Ectodermal cell (in vitro differentiated cells): ENCODE results near the gene SULT1C4.

Experiments
- H3K27ac ChIP-seq: 2 replicates; pipeline ENCODE4 v1.7.0; 2013; ENCODE audit warnings: mild to moderate bottlenecking, low read depth, low read length; ENCODE audit not compliant: insufficient read depth, poor library complexity, severe bottlenecking
- H3K27me3 ChIP-seq: 2 replicates; pipeline ENCODE4 v1.7.0; 2013; ENCODE audit warnings: mild to moderate bottlenecking, low read length; ENCODE audit not compliant: insufficient read depth, control insufficient read depth, poor library complexity, severe bottlenecking
- H3K36me3 ChIP-seq: one replicate; pipeline ENCODE4 v1.7.0; 2013; ENCODE audit warnings: low read length; ENCODE audit not compliant: control insufficient read depth, insufficient read depth
- H3K4me1 ChIP-seq: one replicate; pipeline ENCODE4 v1.7.0; 2013; ENCODE audit warnings: low read length; ENCODE audit not compliant: control insufficient read depth, insufficient read depth
- H3K4me3 ChIP-seq: 2 replicates; pipeline ENCODE4 v1.7.0; 2013; ENCODE audit warnings: low read depth, low read length, control low read depth; ENCODE audit not compliant: insufficient read depth
- H3K9me3 ChIP-seq: 2 replicates; pipeline ENCODE4 v1.7.0; 2013; ENCODE audit warnings: mild to moderate bottlenecking, low read length, moderate library complexity; ENCODE audit not compliant: control insufficient read depth
- WGBS, 2 experiments: methylation state at CpG; one replicate each; pipeline ENCODE4 v1.1.7; 2013; ENCODE audit warnings: missing lambda C conversion rate in 2 of 2; 5-methylcytosine and 5-hydroxymethylcytosine counted together

Gene SULT1C4

DNA sequence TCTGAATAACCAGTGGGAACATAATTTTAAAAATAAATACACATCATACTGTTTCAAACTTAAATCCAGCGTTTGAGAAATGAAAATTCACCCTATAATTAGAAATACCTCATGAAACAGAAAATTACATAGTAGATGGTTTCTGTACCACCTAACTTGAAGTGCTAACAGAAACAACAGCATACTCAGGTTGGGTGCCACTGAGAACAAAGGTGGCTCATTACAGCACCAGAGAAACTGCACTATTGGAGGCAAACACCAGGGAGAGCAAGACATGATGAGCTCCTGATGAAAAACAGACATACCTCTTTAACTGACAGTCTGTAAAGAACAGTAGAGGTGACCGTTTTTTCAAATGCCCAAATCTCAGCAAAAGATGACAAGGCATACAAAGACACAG lies 12.6 kb downstream of the SULT1C4 start:
- Histone ChIP-seq H3K4me1 (no peaks in the 10 kb centered on the region), H3K27me3 (no peaks in the 10 kb centered on the region), H3K36me3 (no peaks in the 10 kb centered on the region), H3K9me3 (no peaks in the 10 kb centered on the region), H3K27ac (no peak overlapping the region), H3K4me3 (no peak overlapping the region)
- 80 to 89% methylated on average over 1 to 2 of the region's 2 CpGs for WGBS, 2 experiments

DNA sequence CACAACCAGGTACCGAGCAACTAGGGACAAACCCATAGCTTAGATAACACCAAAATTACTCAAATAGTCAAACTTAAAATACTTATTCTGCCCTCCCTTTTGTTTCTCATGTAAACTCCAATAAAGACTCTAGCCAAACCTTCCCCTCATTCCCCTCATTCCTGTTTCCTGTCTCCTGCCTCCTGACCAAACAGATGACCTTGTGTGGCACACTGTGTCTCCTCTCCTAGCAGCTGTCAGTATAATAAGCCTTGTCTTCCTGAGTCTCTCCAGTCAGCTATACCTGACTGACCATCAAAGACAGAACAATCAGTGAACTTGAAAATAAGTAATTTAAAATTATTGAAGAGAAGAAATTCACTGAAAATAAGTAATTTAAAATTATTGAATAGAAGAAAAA lies 14.3 kb downstream of the SULT1C4 start:
- no peaks in the 10 kb centered on the region for H3K9me3 ChIP-seq
- H3K27me3 ChIP-seq = no peaks in the 10 kb centered on the region
- 90 to 92% methylated on average over 1 of the region's 1 CpG for WGBS, 2 experiments
- no peak overlapping the region for H3K4me3 ChIP-seq
- H3K36me3 ChIP-seq = no peaks in the 10 kb centered on the region
- no peaks in the 10 kb centered on the region for H3K4me1 ChIP-seq
- no peak overlapping the region for H3K27ac ChIP-seq

DNA sequence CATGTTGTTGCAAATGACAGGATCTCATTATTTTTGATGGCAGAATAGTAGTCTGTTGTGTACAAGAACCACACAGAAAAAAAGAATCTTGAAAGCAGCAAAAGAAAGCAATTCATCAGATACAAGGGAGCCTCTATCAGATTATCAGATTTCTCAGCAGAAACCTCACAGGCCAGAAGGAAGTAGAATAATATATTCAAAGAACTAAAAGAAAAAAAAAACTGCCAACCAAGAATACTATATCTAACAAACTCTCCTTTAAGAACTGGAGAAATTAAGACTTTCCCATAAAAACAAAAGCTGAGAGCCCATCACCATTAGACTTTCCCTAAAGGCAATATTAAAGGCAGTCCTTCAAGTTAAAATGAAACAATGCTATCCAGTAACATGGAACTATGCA lies 15.4 kb downstream of the SULT1C4 start:
- no peak overlapping the region for H3K27ac ChIP-seq

GRCh38 chr2:108395155-108395554 lies 17.4 kb downstream of the SULT1C4 start:
- 94 to 97% methylated on average over 8 of the region's 8 CpGs for WGBS, 2 experiments

More for the DNA sequence above, 15.4 kb downstream of the SULT1C4 start:
- H3K36me3 ChIP-seq = no peaks in the 10 kb centered on the region
- H3K4me3 ChIP-seq = no peak overlapping the region
- no peaks in the 10 kb centered on the region for H3K27me3 ChIP-seq
- H3K9me3 ChIP-seq = no peaks in the 10 kb centered on the region
- no peaks in the 10 kb centered on the region for H3K4me1 ChIP-seq

DNA sequence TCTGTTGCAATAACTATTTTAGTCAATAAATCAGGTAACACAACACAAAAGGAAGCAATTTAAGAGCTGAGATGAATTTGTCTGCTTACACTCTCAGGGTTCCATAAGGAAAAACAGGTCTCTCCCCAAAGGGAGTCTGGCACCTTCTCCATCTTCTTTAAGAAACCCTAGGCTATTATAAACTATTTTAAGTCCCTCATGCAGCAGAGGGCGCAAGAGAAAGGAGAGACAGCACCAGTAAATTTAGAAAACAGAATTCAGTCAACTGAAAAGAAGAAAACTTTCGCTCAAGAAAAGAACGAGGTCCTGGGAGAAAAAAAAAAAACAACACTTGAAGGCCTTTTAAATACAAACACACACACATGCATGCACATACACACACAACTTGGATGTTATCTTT lies 19.1 kb downstream of the SULT1C4 start:
- H3K36me3 ChIP-seq = no peaks in the 10 kb centered on the region
- no peaks in the 10 kb centered on the region for H3K27me3 ChIP-seq
- H3K4me3 ChIP-seq = no peak overlapping the region
- H3K9me3 ChIP-seq = peaks cover 5% of the 10 kb centered on the region
- no peak overlapping the region for H3K27ac ChIP-seq
- H3K4me1 ChIP-seq = no peaks in the 10 kb centered on the region
- WGBS, 2 experiments = 86% methylated on average over 3 of the region's 3 CpGs

More at GRCh38 chr2:108395155-108395554, 17.4 kb downstream of the SULT1C4 start:
- peaks cover 5% of the 10 kb centered on the region for H3K9me3 ChIP-seq
- H3K27me3 ChIP-seq = no peaks in the 10 kb centered on the region
- H3K4me3 ChIP-seq = no peak overlapping the region
- no peaks in the 10 kb centered on the region for H3K4me1 ChIP-seq
- H3K27ac ChIP-seq = no peak overlapping the region
- H3K36me3 ChIP-seq = no peaks in the 10 kb centered on the region

GRCh38 chr2:108399479-108399878 lies 21.7 kb downstream of the SULT1C4 start:
- Histone ChIP-seq H3K9me3 (peaks cover 5% of the 10 kb centered on the region), H3K27ac (no peak overlapping the region), H3K4me3 (no peak overlapping the region), H3K4me1 (no peaks in the 10 kb centered on the region), H3K36me3 (no peaks in the 10 kb centered on the region), H3K27me3 (no peaks in the 10 kb centered on the region)
- WGBS, 2 experiments = 91 to 96% methylated on average over 2 of the region's 2 CpGs

- peaks cover 5% of the 10 kb centered on the region for H3K9me3 ChIP-seq
- WGBS, 2 experiments = 86 to 95% methylated on average over 3 of the region's 3 CpGs
These were observed 24.0 kb downstream of the SULT1C4 start for GRCh38 chr2:108401800-108402199.

DNA sequence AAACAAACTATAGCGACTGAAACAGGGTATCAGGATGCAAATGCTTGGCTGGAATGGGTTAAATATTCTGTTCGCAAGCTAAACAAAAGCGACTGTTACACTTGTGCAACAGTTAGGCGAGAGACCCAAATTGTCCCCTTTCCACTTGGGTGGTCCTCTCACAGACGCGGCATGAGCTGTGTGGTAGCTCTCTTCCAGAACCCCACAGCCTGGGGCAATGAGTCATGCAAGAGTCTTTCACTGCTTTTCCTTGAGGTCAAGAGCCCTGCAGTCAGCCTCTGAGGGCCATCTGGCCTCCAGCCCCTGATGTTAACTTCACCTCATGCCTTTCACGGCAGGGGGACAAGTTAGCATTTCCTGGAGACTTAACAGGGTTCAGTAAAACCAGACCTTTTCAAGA lies 25.7 kb downstream of the SULT1C4 start:
- no peaks in the 10 kb centered on the region for H3K27me3 ChIP-seq
- H3K4me1 ChIP-seq = no peaks in the 10 kb centered on the region
- peaks cover 5% of the 10 kb centered on the region for H3K9me3 ChIP-seq
- H3K27ac ChIP-seq = no peak overlapping the region
- no peak overlapping the region for H3K4me3 ChIP-seq
- no peaks in the 10 kb centered on the region for H3K36me3 ChIP-seq
- WGBS, 2 experiments = 45 to 57% methylated on average over 7 of the region's 7 CpGs

More at GRCh38 chr2:108401800-108402199, 24.0 kb downstream of the SULT1C4 start:
- Histone ChIP-seq H3K4me3 (no peak overlapping the region), H3K27ac (no peak overlapping the region), H3K4me1 (no peaks in the 10 kb centered on the region), H3K36me3 (no peaks in the 10 kb centered on the region), H3K27me3 (no peaks in the 10 kb centered on the region)

- H3K9me3 ChIP-seq = peaks cover 2% of the 10 kb centered on the region
- no peaks in the 10 kb centered on the region for H3K27me3 ChIP-seq
- no peak overlapping the region for H3K4me3 ChIP-seq
- no peaks in the 10 kb centered on the region for H3K36me3 ChIP-seq
- H3K4me1 ChIP-seq = no peaks in the 10 kb centered on the region
- no peak overlapping the region for H3K27ac ChIP-seq
- 96 to 98% methylated on average over 4 of the region's 4 CpGs for WGBS, 2 experiments
These were observed 27.1 kb downstream of the SULT1C4 start for GRCh38 chr2:108404784-108405397.

GRCh38 chr2:108407864-108408729 lies 30.3 kb downstream of the SULT1C4 start:
- Histone ChIP-seq H3K9me3 (no peaks in the 10 kb centered on the region), H3K27ac (no peak overlapping the region), H3K27me3 (no peaks in the 10 kb centered on the region), H3K4me1 (no peaks in the 10 kb centered on the region), H3K36me3 (no peaks in the 10 kb centered on the region), H3K4me3 (no peak overlapping the region)
- WGBS, 2 experiments = 93 to 95% methylated on average over 6 of the region's 6 CpGs
